T-cell (primary cell): ENCODE data around the gene BTRC. TPM values are rescaled to one million over a fixed set of nuclear protein-coding genes. Genes with fewer than 3 reads are reported as not detected.

Source experiments
- ATAC-seq, 4 experiments: fragments of 200-7000 bp in 3 of 4; fragments of 150-1000 bp in 1 of 4; cut with Tn5 transposase; replicated peaks in 1 of 4; 1 replicate in 3 of 4; 2 replicates in 1 of 4; pipeline ENCODE4 v1.10.0; 2021; ENCODE audit warnings: moderate library complexity in 3 of 4, mild to moderate bottlenecking in 2 of 4, moderate number of reproducible peaks in 1 of 4
- CTCF ChIA-PET, 2 donors: fragments of 300-600 bp; sonication (Branson Sonifier 250); formaldehyde crosslinking; loops; one replicate each; lab custom pipeline; 2022; ENCODE audit warnings: antibody characterized with exemption in 2 of 2; lab: Charles Lee
- POLR2A ChIA-PET, 2 donors: fragments of 300-600 bp; sonication (Branson Sonifier 250); formaldehyde crosslinking; loops; one replicate each; lab custom pipeline; 2022; ENCODE audit warnings: antibody characterized with exemption in 2 of 2; lab: Charles Lee
- DNase-seq, 35 experiments: peaks; one replicate each; pipeline versions ENCODE4 v3.0.0 to v3.0.0-alpha.2; 2013 to 2023
- H3K27ac ChIP-seq: one replicate; pipeline ENCODE4 v1.5.1; 2013; ENCODE audit warnings: low read length
- H3K27me3 ChIP-seq, 2 experiments: replicated peaks in 1 of 2; 1 replicate in 1 of 2; 2 replicates in 1 of 2; pipeline versions ENCODE4 v1.6.1 to v1.7.0; 2013; ENCODE audit warnings: low read length in 1 of 2, mixed read lengths in 1 of 2; ENCODE audit not compliant: control insufficient read depth in 2 of 2, insufficient read depth in 2 of 2; ENCODE audit errors: extremely low read depth in 1 of 2
- H3K36me3 ChIP-seq, 2 donors: 1 replicate in 1 of 2; 2 replicates in 1 of 2; pipeline versions ENCODE4 v1.6.1 to v1.7.0; 2013; ENCODE audit warnings: low read length in 1 of 2; ENCODE audit not compliant: control insufficient read depth in 2 of 2, insufficient read depth in 1 of 2; ENCODE audit errors: extremely low read depth in 1 of 2
- H3K4me1 ChIP-seq, 2 experiments: 1 replicate in 1 of 2; 2 replicates in 1 of 2; pipeline versions ENCODE4 v1.6.1 to v1.7.0; 2013; ENCODE audit warnings: low read length in 2 of 2, mixed read lengths in 1 of 2; ENCODE audit not compliant: insufficient read depth in 2 of 2, control insufficient read depth in 1 of 2; ENCODE audit errors: extremely low read depth in 1 of 2
- H3K4me3 ChIP-seq, 2 donors: 1 replicate in 1 of 2; 2 replicates in 1 of 2; pipeline versions ENCODE4 v1.5.1 to v1.7.0; 2013; ENCODE audit warnings: mild to moderate bottlenecking in 2 of 2, low read length in 1 of 2, moderate library complexity in 1 of 2; ENCODE audit not compliant: control insufficient read depth in 1 of 2; ENCODE audit errors: extremely low read depth in 1 of 2
- H3K9me3 ChIP-seq: 2 replicates; pipeline ENCODE4 v1.7.0; 2013
- H3K27ac Mint-ChIP-seq, 2 donors: one replicate each; pipeline ENCODE4 v1.8.0; 2020 to 2021; ENCODE audit warnings: mild to moderate bottlenecking in 2 of 2, mixed read lengths in 2 of 2
- H3K27me3 Mint-ChIP-seq, 2 donors: one replicate each; pipeline ENCODE4 v1.8.0; 2021 to 2022; ENCODE audit warnings: mixed read lengths in 2 of 2
- H3K36me3 Mint-ChIP-seq: one replicate; pipeline ENCODE4 v1.8.0; 2021; ENCODE audit warnings: mixed read lengths
- H3K4me1 Mint-ChIP-seq, 3 donors: one replicate each; pipeline ENCODE4 v1.8.0; 2020 to 2022; ENCODE audit warnings: mixed read lengths in 3 of 3, mild to moderate bottlenecking in 1 of 3
- H3K4me3 Mint-ChIP-seq, 3 donors: one replicate each; pipeline ENCODE4 v1.8.0; 2020 to 2022; ENCODE audit warnings: mild to moderate bottlenecking in 3 of 3, mixed read lengths in 3 of 3, moderate library complexity in 3 of 3
- H3K9me3 Mint-ChIP-seq, 3 donors: one replicate each; pipeline ENCODE4 v1.8.0; 2020 to 2022; ENCODE audit warnings: mixed read lengths in 3 of 3
- WGBS: methylation state at CpG from one replicate; pipeline ENCODE4 v1.1.5; 2013; ENCODE audit warnings: missing lambda C conversion rate; ENCODE audit not compliant: insufficient coverage; 5-methylcytosine and 5-hydroxymethylcytosine counted together
- total RNA-seq, 35 experiments: library from RNA in 6 of 35; stranded (reverse) in 6 of 35; fragments of 120-200 nt in 1 of 35; gene quantifications; one replicate each; pipeline versions ENCODE4 v1.2.1 to v1.2.4 and lab custom pipeline; 2013 to 2026

Gene BTRC
- total RNA-seq (10 to 100 TPM; 15.7 to 23.2 (median 17.3) TPM), total RNA-seq (lab: John Stamatoyannopoulos, UW) (15.5 to 47.5 (median 34.4) reads per million in 29 experiments)
- 13.3 TPM for total RNA-seq (2013)

- Mint-ChIP-seq H3K27ac (peak within 1 kb of the TSS; percentile 94 to 97), H3K27me3 (peaks cover 12 to 13% of the 10 kb centered on the region in 2 donors), H3K4me3 (peak within 1 kb of the TSS; percentile 94 to 98 (median 94)), H3K9me3 (no peaks in the 10 kb centered on the region), H3K36me3 (peaks cover 5% of the 10 kb centered on the region), H3K4me1 (peaks cover 33 to 38% (median 33%) of the 10 kb centered on the region in 3 donors)
- ATAC-seq: peak; percentile 94 to 98 (median 96)
- Histone ChIP-seq H3K4me1 (peaks cover 7 to 14% of the 10 kb centered on the region in 2 experiments), H3K9me3 (no peaks in the 10 kb centered on the region), H3K27ac (peak within 1 kb of the TSS; percentile 38), H3K27me3 (peaks cover 0 to 6% of the 10 kb centered on the region in 2 experiments), H3K4me3 (peak within 1 kb of the TSS; percentile 60 to 83), H3K36me3 (no peaks in the 10 kb centered on the region)
- ChIA-PET CTCF (interaction anchor here (0.6 to 1.2 kb wide), 3 partner anchors 12 to 200 kb away, joined by 3 to 7 read pairs (median 3); no protein-coding TSS in a partner anchor), POLR2A (no interaction called here)
- peak; percentile 82 to 99 (median 95) for DNase-seq
- WGBS: under 1% methylated on average over 48 of the region's 50 CpGs
These were observed at the start of gene BTRC for GRCh38 chr10:101353692-101354327. BTRC (plus strand) TSS chr10:101354165; CDS start chr10:101354181, 16 bp downstream.

DNA sequence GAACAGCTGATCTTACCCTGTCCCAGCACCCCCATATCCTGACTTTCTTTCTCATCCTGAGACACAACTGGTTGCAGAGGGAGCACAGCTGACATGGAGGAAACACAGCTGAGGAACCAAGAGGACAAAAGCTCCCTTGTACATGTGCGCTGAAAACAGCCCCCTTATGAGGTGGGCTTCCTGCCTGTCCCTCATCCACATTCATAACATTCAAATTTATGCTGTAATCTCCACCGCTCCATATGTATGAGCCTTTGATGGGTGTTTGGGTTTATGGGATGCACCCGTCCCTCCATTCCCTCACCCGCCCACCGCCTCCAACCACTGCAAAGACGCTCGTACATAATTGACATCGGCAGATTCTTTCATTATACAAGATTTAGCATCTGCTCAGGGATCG lies 49.6 kb upstream of the BTRC start:
- H3K36me3 ChIP-seq: no peaks in the 10 kb centered on the region
- H3K36me3 Mint-ChIP-seq: no peaks in the 10 kb centered on the region

DNA sequence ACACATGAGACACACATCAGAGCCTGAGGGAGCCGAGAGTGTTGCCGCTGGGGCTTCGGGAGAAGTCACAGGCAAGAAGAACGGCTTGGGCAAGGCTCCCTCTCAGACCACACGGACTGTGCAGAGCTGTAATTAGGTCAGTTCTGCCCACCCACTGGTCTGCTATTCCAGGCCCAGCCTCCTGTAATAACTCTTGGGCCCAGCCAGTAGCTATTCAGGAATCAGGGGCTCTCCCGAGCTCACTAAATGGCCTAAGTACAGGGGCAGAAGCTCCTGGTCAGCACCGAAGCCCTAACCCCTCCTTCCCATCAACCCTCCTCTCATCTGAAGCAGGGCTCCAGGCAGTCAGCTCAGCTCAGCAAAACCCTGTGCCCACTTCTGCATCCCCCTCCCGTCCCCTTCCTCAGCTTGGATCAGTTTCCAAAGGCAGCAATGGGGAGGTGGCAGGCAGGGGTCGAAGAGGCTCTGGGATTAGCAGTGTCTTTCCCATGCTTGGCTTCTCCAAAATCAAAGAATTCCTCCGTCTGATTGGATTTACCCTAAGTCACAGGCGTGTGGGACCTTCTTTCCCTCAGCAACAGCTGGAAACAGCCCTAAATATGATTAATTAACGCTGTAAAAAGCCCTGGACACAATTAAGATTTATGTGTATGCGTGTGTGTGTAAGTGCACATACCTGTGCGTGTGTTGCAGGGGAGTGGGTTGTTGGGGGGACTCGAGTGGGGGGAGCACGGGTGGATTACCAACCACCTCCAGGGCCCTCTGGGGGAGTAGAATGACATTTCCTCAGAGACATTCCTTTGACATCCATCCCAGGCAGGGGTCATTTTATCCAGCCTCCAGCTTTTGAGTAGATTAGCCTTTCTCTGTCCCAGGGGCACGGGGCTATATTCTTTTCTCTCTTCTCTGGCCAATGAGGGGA lies 48.4 kb upstream of the BTRC start:
- Histone ChIP-seq H3K36me3 (no peaks in the 10 kb centered on the region), H3K27ac (no peak overlapping the region), H3K27me3 (peaks cover 7 to 61% of the 10 kb centered on the region in 2 experiments), H3K9me3 (no peaks in the 10 kb centered on the region), H3K4me1 (peaks cover 0 to 4% of the 10 kb centered on the region in 2 experiments), H3K4me3 (no peak overlapping the region)
- DNase-seq (no peak), ATAC-seq (no peak)
- POLR2A ChIA-PET: interaction anchor here in 1 of 2 donors (0.5 kb wide), 1 partner anchor 53 kb away, joined by 4 read pairs; no protein-coding TSS in a partner anchor
- peaks cover 1 to 3% (median 2%) of the 10 kb centered on the region in 3 donors for H3K4me1 Mint-ChIP-seq
- H3K9me3 Mint-ChIP-seq: no peaks in the 10 kb centered on the region
- peaks cover 57 to 68% of the 10 kb centered on the region in 2 donors for H3K27me3 Mint-ChIP-seq
- no peak overlapping the region for H3K4me3 Mint-ChIP-seq
- CTCF ChIA-PET: interaction anchor here in 1 of 2 donors (1.0 kb wide), 1 partner anchor 162 kb away, joined by 4 read pairs; no protein-coding TSS in a partner anchor
- no peaks in the 10 kb centered on the region for H3K36me3 Mint-ChIP-seq
- no peak overlapping the region for H3K27ac Mint-ChIP-seq
- 79% methylated on average over 11 of the region's 17 CpGs for WGBS

More for the DNA sequence above, 49.6 kb upstream of the BTRC start:
- no peaks in the 10 kb centered on the region for H3K9me3 Mint-ChIP-seq
- H3K4me1 ChIP-seq: no peaks in the 10 kb centered on the region
- H3K27me3 Mint-ChIP-seq: peaks cover 56 to 67% of the 10 kb centered on the region in 2 donors
- DNase-seq (no peak), ATAC-seq (no peak)
- no peak overlapping the region for H3K27ac Mint-ChIP-seq
- no peak overlapping the region for H3K4me3 ChIP-seq
- WGBS: 87% methylated on average over 6 of the region's 9 CpGs
- ChIA-PET POLR2A (no interaction called here), CTCF (no interaction called here)
- H3K9me3 ChIP-seq: no peaks in the 10 kb centered on the region
- H3K27ac ChIP-seq: no peak overlapping the region
- H3K4me1 Mint-ChIP-seq: no peaks in the 10 kb centered on the region
- H3K4me3 Mint-ChIP-seq: no peak overlapping the region
- peaks cover 7 to 57% of the 10 kb centered on the region in 2 experiments for H3K27me3 ChIP-seq

DNA sequence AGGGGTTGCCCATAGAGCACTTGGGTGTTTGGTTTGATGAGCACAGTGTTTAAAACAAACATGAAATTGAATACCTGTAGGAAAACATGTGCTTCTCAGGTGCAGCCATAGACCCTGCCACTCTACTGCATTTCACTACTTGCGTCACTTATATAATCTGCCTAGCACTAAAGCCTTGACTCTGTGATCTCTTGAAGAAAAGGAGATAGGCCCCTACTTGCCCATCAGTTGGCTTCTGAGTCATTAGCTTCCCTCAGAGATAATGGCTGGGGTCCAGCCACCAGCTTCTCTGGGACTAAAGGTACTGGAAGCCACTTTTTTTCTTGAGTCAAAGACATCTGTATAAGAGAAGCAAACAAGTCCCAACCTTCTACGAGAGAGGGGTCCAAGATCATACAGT lies 45.9 kb upstream of the BTRC start:
- 45% methylated on average over 1 of the region's 2 CpGs for WGBS
- Mint-ChIP-seq H3K27me3 (peaks cover 67 to 78% of the 10 kb centered on the region in 2 donors), H3K4me1 (peaks cover 10 to 14% (median 10%) of the 10 kb centered on the region in 3 donors), H3K36me3 (no peaks in the 10 kb centered on the region), H3K4me3 (no peak overlapping the region), H3K27ac (no peak overlapping the region), H3K9me3 (no peaks in the 10 kb centered on the region)
- Histone ChIP-seq H3K27ac (no peak overlapping the region), H3K36me3 (no peaks in the 10 kb centered on the region), H3K9me3 (no peaks in the 10 kb centered on the region), H3K4me1 (peaks cover 0 to 11% of the 10 kb centered on the region in 2 experiments), H3K27me3 (peaks cover 17 to 72% of the 10 kb centered on the region in 2 experiments), H3K4me3 (no peak overlapping the region)
- ATAC-seq (no peak), DNase-seq (no peak)
- ChIA-PET CTCF (interaction anchor here in 1 of 2 donors (0.6 to 1.1 kb wide), 3 partner anchors 16 to 37 kb away, joined by 3 to 6 read pairs (median 3); no protein-coding TSS in a partner anchor), POLR2A (no interaction called here)

- Histone ChIP-seq H3K9me3 (no peaks in the 10 kb centered on the region), H3K4me3 (no peak overlapping the region), H3K27me3 (peaks cover 19 to 58% of the 10 kb centered on the region in 2 experiments), H3K27ac (no peak overlapping the region), H3K36me3 (no peaks in the 10 kb centered on the region), H3K4me1 (peaks cover 0 to 11% of the 10 kb centered on the region in 2 experiments)
- peak overlapping the region; percentile 63 to 74 (median 65) for H3K4me3 Mint-ChIP-seq
- CTCF ChIA-PET: interaction anchor here in 1 of 2 donors (0.6 kb wide), 1 partner anchor 265 kb away, joined by 6 read pairs; no protein-coding TSS in a partner anchor
- H3K36me3 Mint-ChIP-seq: no peaks in the 10 kb centered on the region
- H3K4me1 Mint-ChIP-seq: peaks cover 10 to 14% (median 10%) of the 10 kb centered on the region in 3 donors
- peaks cover 63 to 75% of the 10 kb centered on the region in 2 donors for H3K27me3 Mint-ChIP-seq
- 19% methylated on average over 24 of the region's 25 CpGs for WGBS
- ATAC-seq (peak in 1 of 4 experiments; percentile 39), DNase-seq (no peak)
- POLR2A ChIA-PET: interaction anchor here in 1 of 2 donors (0.6 kb wide), 1 partner anchor 297 kb away, joined by 3 read pairs; no protein-coding TSS in a partner anchor
- H3K9me3 Mint-ChIP-seq: no peaks in the 10 kb centered on the region
- H3K27ac Mint-ChIP-seq: peak overlapping the region in 1 of 2 donors; percentile 69
These were observed 43.3 kb upstream of the BTRC start for GRCh38 chr10:101310529-101311184.
